Peyer's patch (tissue), 4 donors: ENCODE data around the gene HES5. TPM values are rescaled to one million over a fixed set of nuclear protein-coding genes. Genes with fewer than 3 reads are reported as not detected.

Source experiments
- DNase-seq, 3 donors: peaks; one replicate each; pipeline ENCODE4 v3.0.0-alpha.2; 2017 to 2019
- H3K27ac ChIP-seq, 4 donors: fragments of 200-600 bp; sonication (generic); one replicate each; pipeline ENCODE4 v1.5.1; 2016 to 2019
- H3K27me3 ChIP-seq, 2 donors: fragments of 200-600 bp; sonication (generic); one replicate each; pipeline ENCODE4 v1.5.1; 2019
- H3K36me3 ChIP-seq, 3 donors: fragments of 200-600 bp; sonication (generic); one replicate each; pipeline ENCODE4 v1.5.1; 2016 to 2019
- H3K4me1 ChIP-seq, 4 donors: fragments of 200-600 bp; sonication (generic); one replicate each; pipeline ENCODE4 v1.5.1; 2016 to 2019
- H3K4me3 ChIP-seq, 4 donors: fragments of 200-600 bp; sonication (generic); 1 replicate in 3 of 4; 2 replicates in 1 of 4; pipeline ENCODE4 v1.5.1; 2016 to 2019; ENCODE audit warnings: mild to moderate bottlenecking in 1 of 4
- H3K9me3 ChIP-seq, 4 donors: fragments of 200-600 bp; sonication (generic); one replicate each; pipeline ENCODE4 v1.5.1; 2016 to 2019; ENCODE audit warnings: mild to moderate bottlenecking in 1 of 4
- CTCF ChIP-seq, 6 experiments: fragments of 450-650 bp in 4 of 6; fragments of 200-600 bp in 2 of 6; sonication (generic) in 1 of 6; IDR thresholded peaks; one replicate each; pipeline ENCODE4 v1.5.1; 2017 to 2019; ENCODE audit warnings: antibody characterized with exemption in 6 of 6, mild to moderate bottlenecking in 3 of 6, moderate library complexity in 1 of 6
- POLR2A ChIP-seq, 2 donors: fragments of 450-650 bp; IDR thresholded peaks; one replicate each; pipeline ENCODE4 v1.5.1; 2017; ENCODE audit warnings: antibody characterized with exemption in 2 of 2, mild to moderate bottlenecking in 2 of 2, moderate library complexity in 2 of 2
- total RNA-seq, 4 donors: library from RNA; depleted of rRNA; stranded (reverse); fragments of >200 nt; gene quantifications; one replicate each; pipeline ENCODE4 v1.1.0, GENCODE V29; 2016

Gene HES5
- total RNA-seq, 4 donors from 2014 or later = 0.88 TPM; not detected in 3

DNA sequence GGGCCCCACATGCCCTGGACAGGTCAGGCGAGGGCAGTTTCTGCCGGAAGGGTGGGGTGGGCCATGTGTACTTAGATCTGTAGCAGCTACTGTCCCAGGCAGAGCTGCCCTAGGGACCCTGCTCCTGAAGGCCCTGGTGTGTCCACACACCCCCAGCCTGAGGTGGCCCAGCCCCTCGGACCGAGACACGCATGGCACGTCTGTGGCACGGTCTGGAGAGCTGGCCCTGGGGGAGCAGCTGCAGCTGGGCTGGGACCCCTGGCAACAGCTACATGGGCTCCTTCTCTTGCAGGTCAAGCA is 28.3 kb downstream of the HES5 start:
- no peak overlapping the region for H3K27ac ChIP-seq
- TF ChIP-seq CTCF (IDR thresholded peaks at IDR 0.05) (no peak), POLR2A (IDR thresholded peaks at IDR 0.05) (no peak)
- no peak overlapping the region for H3K4me3 ChIP-seq
- DNase-seq = no peak
- H3K9me3 ChIP-seq = no peaks in the 10 kb centered on the region
- H3K4me1 ChIP-seq = peaks cover 0 to 27% (median 5%) of the 10 kb centered on the region in 4 donors
- no peaks in the 10 kb centered on the region for H3K36me3 ChIP-seq
- H3K27me3 ChIP-seq = peaks cover 0 to 11% of the 10 kb centered on the region in 2 donors

DNA sequence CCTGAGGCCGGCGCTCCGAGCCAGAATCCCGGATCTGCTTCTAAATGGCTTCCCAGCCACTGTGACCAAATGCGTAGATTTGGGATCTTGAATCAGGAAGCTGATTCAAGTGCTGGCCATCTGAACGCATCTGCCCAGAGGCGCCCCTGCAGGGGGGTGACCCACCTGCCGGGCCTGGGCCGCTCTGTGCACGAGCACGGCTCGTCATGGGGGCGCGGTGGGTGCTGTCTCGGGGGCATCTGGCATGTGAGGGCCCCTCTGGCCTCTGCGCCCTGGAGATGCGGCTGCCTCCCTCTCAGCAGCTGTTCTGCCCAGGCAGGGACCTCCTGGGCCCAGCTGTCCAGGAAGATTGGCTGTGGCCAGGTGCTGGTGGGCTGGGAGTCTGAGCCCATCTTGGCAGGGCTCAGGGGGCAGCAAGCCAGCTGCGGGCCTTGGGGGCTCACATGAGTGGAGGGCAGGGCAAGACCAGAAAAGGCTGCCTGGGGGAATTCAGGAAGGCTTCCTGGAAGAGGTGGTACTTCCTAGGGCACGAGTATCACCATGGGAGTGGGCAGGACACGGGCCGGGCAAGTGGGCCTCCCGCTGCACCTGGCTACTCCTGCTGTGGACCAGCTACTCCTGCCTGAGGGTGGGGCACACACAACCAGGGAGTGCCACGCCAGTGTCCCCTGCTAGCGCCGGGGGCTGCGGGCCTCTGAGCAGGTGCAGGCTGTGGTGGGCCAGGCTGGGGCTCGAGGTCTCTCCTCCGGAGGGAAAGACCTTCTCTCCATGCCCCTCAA is 28.8 kb downstream of the HES5 start:
- Histone ChIP-seq H3K27me3 (peaks cover 0 to 11% of the 10 kb centered on the region in 2 donors), H3K27ac (no peak overlapping the region), H3K4me1 (peaks cover 0 to 32% (median 7%) of the 10 kb centered on the region in 4 donors), H3K4me3 (no peak overlapping the region), H3K9me3 (no peaks in the 10 kb centered on the region), H3K36me3 (no peaks in the 10 kb centered on the region)
- DNase-seq = no peak
- TF ChIP-seq CTCF (IDR thresholded peaks at IDR 0.05) (no peak), POLR2A (IDR thresholded peaks at IDR 0.05) (no peak)

DNA sequence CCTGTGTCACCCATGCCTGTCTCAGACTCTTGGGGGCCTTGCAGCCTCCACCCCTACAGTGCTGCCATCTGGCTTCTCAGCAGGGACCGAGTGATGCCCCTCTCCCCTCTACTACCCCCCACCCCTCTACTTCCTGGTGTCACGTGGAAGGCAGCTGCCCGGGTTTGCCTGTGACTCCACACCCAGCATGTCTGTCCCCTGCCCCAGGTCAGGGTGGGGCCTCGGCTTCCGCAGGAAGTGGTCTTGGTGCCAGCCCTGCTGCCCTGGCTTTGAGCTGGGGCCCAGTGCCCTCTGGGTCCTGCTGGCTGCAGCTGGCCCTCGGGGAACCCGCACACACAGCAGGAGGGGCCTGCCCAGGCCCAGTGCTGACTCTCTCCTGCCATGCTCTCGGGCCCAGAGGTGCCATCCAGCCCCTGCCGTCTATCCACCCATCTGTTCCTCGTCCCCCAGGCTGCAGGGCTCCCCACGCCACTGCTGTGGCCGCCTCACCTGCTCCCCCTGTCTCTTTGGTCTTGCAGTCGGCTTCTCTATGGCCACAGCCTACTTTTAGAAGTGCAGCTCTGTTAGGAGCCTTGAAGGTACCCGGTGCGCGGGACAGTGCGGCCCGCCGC is 30.0 kb downstream of the HES5 start:
- no peaks in the 10 kb centered on the region for H3K9me3 ChIP-seq

DNA sequence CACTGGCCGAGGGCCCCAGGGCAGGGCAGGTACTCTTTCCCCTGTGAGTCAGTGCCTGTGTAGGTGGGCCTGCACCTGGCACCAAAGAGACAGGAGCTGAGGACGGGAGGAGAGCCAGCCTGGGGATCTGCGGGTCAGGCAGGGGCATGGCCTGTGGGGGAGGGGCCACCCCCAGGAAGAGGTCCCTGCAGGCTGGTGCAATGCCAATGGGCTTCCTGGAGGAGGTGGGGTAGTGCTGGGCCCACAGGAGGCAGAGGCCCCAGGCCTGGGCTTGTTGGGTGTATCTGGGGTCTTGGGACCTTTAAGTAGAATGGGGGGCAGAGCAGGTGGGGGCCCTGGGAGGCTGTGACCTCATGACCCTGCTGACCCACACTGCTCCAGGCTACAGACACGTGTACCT is 30.8 kb downstream of the HES5 start:
- Histone ChIP-seq H3K9me3 (no peaks in the 10 kb centered on the region), H3K4me1 (peaks cover 0 to 52% (median 16%) of the 10 kb centered on the region in 4 donors), H3K27ac (no peak overlapping the region), H3K36me3 (no peaks in the 10 kb centered on the region), H3K4me3 (no peak overlapping the region), H3K27me3 (peaks cover 0 to 3% of the 10 kb centered on the region in 2 donors)
- TF ChIP-seq CTCF (IDR thresholded peaks at IDR 0.05) = no peak
- TF ChIP-seq POLR2A (IDR thresholded peaks at IDR 0.05) = no peak
- no peak for DNase-seq

More for the DNA sequence above, 30.0 kb downstream of the HES5 start:
- Histone ChIP-seq H3K36me3 (no peaks in the 10 kb centered on the region), H3K27ac (no peak overlapping the region), H3K4me1 (peaks cover 0 to 43% (median 13%) of the 10 kb centered on the region in 4 donors), H3K4me3 (no peak overlapping the region), H3K27me3 (peaks cover 0 to 11% of the 10 kb centered on the region in 2 donors)
- no peak for TF ChIP-seq POLR2A (IDR thresholded peaks at IDR 0.05)
- TF ChIP-seq CTCF (IDR thresholded peaks at IDR 0.05) = no peak
- peak in 1 of 3 donors; percentile 43 for DNase-seq

GRCh38 chr1:2498648-2499047 is 31.4 kb downstream of the HES5 start:
- Histone ChIP-seq H3K36me3 (no peaks in the 10 kb centered on the region), H3K4me3 (no peak overlapping the region), H3K27me3 (no peaks in the 10 kb centered on the region), H3K9me3 (no peaks in the 10 kb centered on the region), H3K4me1 (peaks cover 0 to 58% (median 16%) of the 10 kb centered on the region in 4 donors), H3K27ac (no peak overlapping the region)
- TF ChIP-seq POLR2A (IDR thresholded peaks at IDR 0.05) (no peak), CTCF (IDR thresholded peaks at IDR 0.05) (no peak)
- DNase-seq = no peak
